ENCODE data around the gene GNB5. TPM values are rescaled to one million over a fixed set of nuclear protein-coding genes. Genes with fewer than 3 reads are reported as not detected.

Gene GNB5
- total RNA-seq, 2 donors from 2014 or later, result 6.0 to 7.9 TPM

- no peak for TF ChIP-seq CTCF (IDR thresholded peaks at IDR 0.05)
- Histone ChIP-seq H3K36me3 (no peaks in the 10 kb centered on the region), H3K9me3 (no peaks in the 10 kb centered on the region), H3K27ac (no peak overlapping the region), H3K27me3 (no peaks in the 10 kb centered on the region), H3K4me3 (no peak overlapping the region), H3K9ac (ENCODE audit: low read depth in 2 of 2, low read length in 2 of 2) (no peak overlapping the region), H3K4me1 (peaks cover 14% of the 10 kb centered on the region)
- intact Hi-C loops (cut with DNase I), result no loop called here
- peak; percentile 84 for DNase-seq
Observed at GRCh38 chr15:52137432-52138357, 53.5 kb downstream of the GNB5 start.

GRCh38 chr15:52136442-52136980 is 54.7 kb downstream of the GNB5 start:
- no peaks in the 10 kb centered on the region for H3K9me3 ChIP-seq
- no peaks in the 10 kb centered on the region for H3K27me3 ChIP-seq
- DNase-seq, result no peak
- no peak overlapping the region for H3K4me3 ChIP-seq
- peaks cover 14% of the 10 kb centered on the region for H3K4me1 ChIP-seq
- H3K9ac ChIP-seq (ENCODE audit: low read depth in 2 of 2, low read length in 2 of 2), result peak overlapping the region in 1 of 2 donors; percentile 51
- intact Hi-C loops (cut with DNase I), result no loop called here
- TF ChIP-seq CTCF (IDR thresholded peaks at IDR 0.05), result no peak
- no peak overlapping the region for H3K27ac ChIP-seq
- no peaks in the 10 kb centered on the region for H3K36me3 ChIP-seq

- Histone ChIP-seq H3K27ac (no peak overlapping the region), H3K9ac (ENCODE audit: low read depth in 2 of 2, low read length in 2 of 2) (no peak overlapping the region), H3K27me3 (no peaks in the 10 kb centered on the region), H3K9me3 (no peaks in the 10 kb centered on the region), H3K36me3 (no peaks in the 10 kb centered on the region), H3K4me3 (no peak overlapping the region), H3K4me1 (peaks cover 14% of the 10 kb centered on the region)
- intact Hi-C loops (cut with DNase I), result no loop called here
- DNase-seq, result no peak
- no peak for TF ChIP-seq CTCF (IDR thresholded peaks at IDR 0.05)
Observed at GRCh38 chr15:52134502-52135144, 56.6 kb downstream of the GNB5 start.

- H3K9ac ChIP-seq (ENCODE audit: low read depth in 2 of 2, low read length in 2 of 2), result no peak overlapping the region
- peaks cover 14% of the 10 kb centered on the region for H3K4me1 ChIP-seq
- intact Hi-C loops (cut with DNase I), result no loop called here
- H3K27ac ChIP-seq, result no peak overlapping the region
- H3K9me3 ChIP-seq, result no peaks in the 10 kb centered on the region
- no peaks in the 10 kb centered on the region for H3K36me3 ChIP-seq
- H3K27me3 ChIP-seq, result no peaks in the 10 kb centered on the region
- no peak for DNase-seq
- no peak for TF ChIP-seq CTCF (IDR thresholded peaks at IDR 0.05)
- H3K4me3 ChIP-seq, result no peak overlapping the region
Observed at GRCh38 chr15:52133510-52134220, 57.5 kb downstream of the GNB5 start.

- no peaks in the 10 kb centered on the region for H3K36me3 ChIP-seq
- H3K27me3 ChIP-seq, result no peaks in the 10 kb centered on the region
- H3K4me1 ChIP-seq, result peaks cover 7% of the 10 kb centered on the region
- no peak overlapping the region for H3K4me3 ChIP-seq
- H3K9me3 ChIP-seq, result no peaks in the 10 kb centered on the region
- intact Hi-C loops (cut with DNase I), result no loop called here
- H3K27ac ChIP-seq, result no peak overlapping the region
- no peak overlapping the region for H3K9ac ChIP-seq (ENCODE audit: low read depth in 2 of 2, low read length in 2 of 2)
- DNase-seq, result no peak
- TF ChIP-seq CTCF (IDR thresholded peaks at IDR 0.05), result no peak
Observed at GRCh38 chr15:52132066-52132465, 59.1 kb downstream of the GNB5 start.

Measured in colonic mucosa (tissue), 4 donors.